Measurements from ENCODE around the gene EGFL7. TPM values are rescaled to one million over a fixed set of nuclear protein-coding genes. Genes with fewer than 3 reads are reported as not detected.

EGFL7 gene
- total and polyA plus RNA-seq, 2 of the 13 experiments (the other 11 are each of a cell fraction or from before 2014, with no cell fraction given): 0.20 to 5.1 TPM

DNA sequence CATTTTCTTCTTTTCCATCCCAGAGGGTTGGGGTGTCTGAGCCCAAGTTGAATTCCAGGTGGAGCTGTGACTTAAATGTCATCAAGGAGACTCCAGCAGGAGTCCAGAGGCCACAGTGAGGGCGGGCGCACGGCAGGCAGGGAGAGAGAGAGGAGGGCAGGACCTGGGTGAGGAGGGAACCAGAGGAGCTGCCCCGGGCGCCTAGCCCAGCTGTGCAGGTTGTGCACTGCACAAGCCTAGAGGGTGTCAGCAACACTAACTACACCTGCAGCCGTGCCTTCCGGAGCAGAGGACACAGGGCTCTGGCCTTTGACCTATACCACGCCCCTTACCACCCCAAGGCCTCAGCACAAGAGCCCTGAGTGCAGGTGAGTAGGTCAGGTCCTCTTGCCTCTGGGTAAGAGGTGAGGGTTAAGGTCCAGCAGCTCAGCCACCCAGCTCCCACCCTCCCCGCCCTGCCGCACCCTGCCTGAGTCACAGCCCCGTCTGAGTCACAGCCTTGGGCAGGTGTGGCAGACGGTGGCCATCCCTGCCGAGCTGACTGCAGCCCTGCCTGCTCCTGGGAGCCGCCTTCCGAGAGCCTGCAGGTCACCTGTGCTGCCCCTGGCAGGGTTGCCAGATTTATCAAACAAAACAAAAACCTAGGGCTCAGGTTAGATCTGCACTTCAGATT is 30.9 kb downstream of the EGFL7 start (continued):
- TF ChIP-seq, protein P1, sequence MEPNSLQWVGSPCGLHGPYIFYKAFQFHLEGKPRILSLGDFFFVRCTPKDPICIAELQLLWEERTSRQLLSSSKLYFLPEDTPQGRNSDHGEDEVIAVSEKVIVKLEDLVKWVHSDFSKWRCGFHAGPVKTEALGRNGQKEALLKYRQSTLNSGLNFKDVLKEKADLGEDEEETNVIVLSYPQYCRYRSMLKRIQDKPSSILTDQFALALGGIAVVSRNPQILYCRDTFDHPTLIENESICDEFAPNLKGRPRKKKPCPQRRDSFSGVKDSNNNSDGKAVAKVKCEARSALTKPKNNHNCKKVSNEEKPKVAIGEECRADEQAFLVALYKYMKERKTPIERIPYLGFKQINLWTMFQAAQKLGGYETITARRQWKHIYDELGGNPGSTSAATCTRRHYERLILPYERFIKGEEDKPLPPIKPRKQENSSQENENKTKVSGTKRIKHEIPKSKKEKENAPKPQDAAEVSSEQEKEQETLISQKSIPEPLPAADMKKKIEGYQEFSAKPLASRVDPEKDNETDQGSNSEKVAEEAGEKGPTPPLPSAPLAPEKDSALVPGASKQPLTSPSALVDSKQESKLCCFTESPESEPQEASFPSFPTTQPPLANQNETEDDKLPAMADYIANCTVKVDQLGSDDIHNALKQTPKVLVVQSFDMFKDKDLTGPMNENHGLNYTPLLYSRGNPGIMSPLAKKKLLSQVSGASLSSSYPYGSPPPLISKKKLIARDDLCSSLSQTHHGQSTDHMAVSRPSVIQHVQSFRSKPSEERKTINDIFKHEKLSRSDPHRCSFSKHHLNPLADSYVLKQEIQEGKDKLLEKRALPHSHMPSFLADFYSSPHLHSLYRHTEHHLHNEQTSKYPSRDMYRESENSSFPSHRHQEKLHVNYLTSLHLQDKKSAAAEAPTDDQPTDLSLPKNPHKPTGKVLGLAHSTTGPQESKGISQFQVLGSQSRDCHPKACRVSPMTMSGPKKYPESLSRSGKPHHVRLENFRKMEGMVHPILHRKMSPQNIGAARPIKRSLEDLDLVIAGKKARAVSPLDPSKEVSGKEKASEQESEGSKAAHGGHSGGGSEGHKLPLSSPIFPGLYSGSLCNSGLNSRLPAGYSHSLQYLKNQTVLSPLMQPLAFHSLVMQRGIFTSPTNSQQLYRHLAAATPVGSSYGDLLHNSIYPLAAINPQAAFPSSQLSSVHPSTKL (CRISPR knock-in tag; IDR thresholded peaks at IDR 0.05): peak; percentile 81
- no peak for TF ChIP-seq FOXK2 (IDR thresholded peaks at IDR 0.05)
- peak; percentile 81; the same call in 1 of the 2 replicates for TF ChIP-seq SPEN (CRISPR knock-in tag; IDR thresholded peaks at IDR 0.05; ENCODE audit: low read depth)
- TF ChIP-seq PAX8 (CRISPR knock-in tag; IDR thresholded peaks at IDR 0.05; ENCODE audit: borderline replicate concordance): no peak
- TF ChIP-seq FOXK1 (CRISPR knock-in tag; IDR thresholded peaks at IDR 0.05; ENCODE audit: borderline replicate concordance, low read depth): peak; percentile 18; the same call in 1 of the 2 replicates
- TF ChIP-seq SP4 (CRISPR knock-in tag; IDR thresholded peaks at IDR 0.05): peak; percentile 62; the same call in 1 of the 2 replicates
- TF ChIP-seq ZNF205 (CRISPR knock-in tag; IDR thresholded peaks at IDR 0.05): no peak
- TF ChIP-seq, protein P2, sequence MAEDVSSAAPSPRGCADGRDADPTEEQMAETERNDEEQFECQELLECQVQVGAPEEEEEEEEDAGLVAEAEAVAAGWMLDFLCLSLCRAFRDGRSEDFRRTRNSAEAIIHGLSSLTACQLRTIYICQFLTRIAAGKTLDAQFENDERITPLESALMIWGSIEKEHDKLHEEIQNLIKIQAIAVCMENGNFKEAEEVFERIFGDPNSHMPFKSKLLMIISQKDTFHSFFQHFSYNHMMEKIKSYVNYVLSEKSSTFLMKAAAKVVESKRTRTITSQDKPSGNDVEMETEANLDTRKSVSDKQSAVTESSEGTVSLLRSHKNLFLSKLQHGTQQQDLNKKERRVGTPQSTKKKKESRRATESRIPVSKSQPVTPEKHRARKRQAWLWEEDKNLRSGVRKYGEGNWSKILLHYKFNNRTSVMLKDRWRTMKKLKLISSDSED (CRISPR knock-in tag; IDR thresholded peaks at IDR 0.05): no peak
- peak; percentile 100 for TF ChIP-seq ZMYM3 (CRISPR knock-in tag; IDR thresholded peaks at IDR 0.05)
- peak; percentile 33; the same call in 1 of the 2 replicates for TF ChIP-seq BORCS8-MEF2B (CRISPR knock-in tag; IDR thresholded peaks at IDR 0.05)
- TF ChIP-seq, protein P3, sequence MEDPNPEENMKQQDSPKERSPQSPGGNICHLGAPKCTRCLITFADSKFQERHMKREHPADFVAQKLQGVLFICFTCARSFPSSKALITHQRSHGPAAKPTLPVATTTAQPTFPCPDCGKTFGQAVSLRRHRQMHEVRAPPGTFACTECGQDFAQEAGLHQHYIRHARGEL (CRISPR knock-in tag; IDR thresholded peaks at IDR 0.05): no peak
- no peak for TF ChIP-seq GABPA (IDR thresholded peaks at IDR 0.05; ENCODE audit: low read depth, low read length)
- TF ChIP-seq GABPA (CRISPR knock-in tag; IDR thresholded peaks at IDR 0.05; ENCODE audit: low read depth): no peak; the same call in none of the 2 replicates
- TF ChIP-seq RBFOX2 (IDR thresholded peaks at IDR 0.05; ENCODE audit: low read depth, low read length): no peak
- no peak for TF ChIP-seq TAF1 (CRISPR knock-in tag; IDR thresholded peaks at IDR 0.05)
- TF ChIP-seq XBP1 (CRISPR knock-in tag; IDR thresholded peaks at IDR 0.05): no peak
- TF ChIP-seq, protein P4, sequence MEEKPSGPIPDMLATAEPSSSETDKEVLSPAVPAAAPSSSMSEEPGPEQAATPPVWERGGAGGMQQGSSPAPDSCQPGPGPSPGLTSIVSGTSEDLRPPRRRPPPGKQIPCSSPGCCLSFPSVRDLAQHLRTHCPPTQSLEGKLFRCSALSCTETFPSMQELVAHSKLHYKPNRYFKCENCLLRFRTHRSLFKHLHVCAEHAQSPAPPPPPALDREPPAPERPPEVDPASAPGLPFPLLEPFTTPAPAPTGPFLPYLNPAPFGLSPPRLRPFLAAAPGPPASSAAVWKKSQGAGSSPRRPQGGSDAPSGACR (CRISPR knock-in tag; IDR thresholded peaks at IDR 0.05): peak; percentile 40
- TF ChIP-seq TMF1 (CRISPR knock-in tag; IDR thresholded peaks at IDR 0.05; ENCODE audit: low read depth): no peak
- no peak for TF ChIP-seq TOPORS (CRISPR knock-in tag; IDR thresholded peaks at IDR 0.05)
- no peak for TF ChIP-seq DNMT1 (CRISPR knock-in tag; IDR thresholded peaks at IDR 0.05)
- no peak for TF ChIP-seq ARNT (IDR thresholded peaks at IDR 0.05)
- TF ChIP-seq, protein P5, sequence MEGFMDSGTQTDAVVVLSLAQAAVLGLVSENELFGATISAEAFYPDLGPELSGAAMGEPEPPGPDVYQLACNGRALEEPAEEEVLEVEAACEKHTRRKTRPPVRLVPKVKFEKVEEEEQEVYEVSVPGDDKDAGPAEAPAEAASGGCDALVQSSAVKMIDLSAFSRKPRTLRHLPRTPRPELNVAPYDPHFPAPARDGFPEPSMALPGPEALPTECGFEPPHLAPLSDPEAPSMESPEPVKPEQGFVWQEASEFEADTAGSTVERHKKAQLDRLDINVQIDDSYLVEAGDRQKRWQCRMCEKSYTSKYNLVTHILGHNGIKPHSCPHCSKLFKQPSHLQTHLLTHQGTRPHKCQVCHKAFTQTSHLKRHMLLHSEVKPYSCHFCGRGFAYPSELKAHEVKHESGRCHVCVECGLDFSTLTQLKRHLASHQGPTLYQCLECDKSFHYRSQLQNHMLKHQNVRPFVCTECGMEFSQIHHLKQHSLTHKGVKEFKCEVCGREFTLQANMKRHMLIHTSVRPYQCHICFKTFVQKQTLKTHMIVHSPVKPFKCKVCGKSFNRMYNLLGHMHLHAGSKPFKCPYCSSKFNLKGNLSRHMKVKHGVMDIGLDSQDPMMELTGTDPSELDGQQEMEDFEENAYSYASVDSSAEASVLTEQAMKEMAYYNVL (CRISPR knock-in tag; IDR thresholded peaks at IDR 0.05; ENCODE audit: borderline replicate concordance): peak; percentile 64; the same call in 1 of the 2 replicates
- TF ChIP-seq GATA4 (IDR thresholded peaks at IDR 0.05; ENCODE audit: borderline replicate concordance, low read depth): no peak
- TF ChIP-seq BRCA1 (CRISPR knock-in tag; IDR thresholded peaks at IDR 0.05): no peak

Data from HepG2 (cell line).